COLO668 (cell line): ENCODE results near the gene TGFB1I1.
A peak's percentile ranks its signal among the peaks of the same experiment; 100 is the strongest.
"Not testable (repeated sequence)": the region's sequence is repeated elsewhere in the genome, so short reads cannot be mapped to it uniquely, and the experiment has no call there.

Experiments used
- DNase-seq: peaks from one replicate; lab custom pipeline; 2025; ENCODE audit not compliant: unreplicated experiment; lab: John Stamatoyannopoulos, UW

The TGFB1I1 gene

DNA sequence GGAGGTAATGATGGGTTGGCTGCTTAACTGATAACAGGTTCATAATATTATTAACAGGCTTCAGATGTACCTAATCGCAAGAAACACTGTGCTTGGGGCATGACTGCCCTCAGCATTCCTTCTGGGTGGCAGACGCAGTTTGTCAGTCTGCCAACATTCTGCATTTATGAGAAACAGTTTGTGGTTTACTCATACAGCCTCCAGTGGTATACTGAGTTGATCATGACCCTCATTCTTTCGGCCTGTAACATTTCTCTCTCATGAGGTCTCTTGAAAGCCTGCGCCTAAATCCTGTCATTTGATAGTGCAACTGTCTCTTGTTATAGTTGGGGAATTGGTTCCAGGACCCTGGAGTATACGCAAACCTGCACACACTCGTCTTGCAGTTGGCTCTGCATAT lies 41.2 kb downstream of the TGFB1I1 start:
- DNase-seq = no peak

- no peak for DNase-seq
These were observed 41.9 kb downstream of the TGFB1I1 start for GRCh38 chr16:31513884-31514283.

GRCh38 chr16:31517800-31518402 lies 45.9 kb downstream of the TGFB1I1 start:
- peak; percentile 15 for DNase-seq

DNA sequence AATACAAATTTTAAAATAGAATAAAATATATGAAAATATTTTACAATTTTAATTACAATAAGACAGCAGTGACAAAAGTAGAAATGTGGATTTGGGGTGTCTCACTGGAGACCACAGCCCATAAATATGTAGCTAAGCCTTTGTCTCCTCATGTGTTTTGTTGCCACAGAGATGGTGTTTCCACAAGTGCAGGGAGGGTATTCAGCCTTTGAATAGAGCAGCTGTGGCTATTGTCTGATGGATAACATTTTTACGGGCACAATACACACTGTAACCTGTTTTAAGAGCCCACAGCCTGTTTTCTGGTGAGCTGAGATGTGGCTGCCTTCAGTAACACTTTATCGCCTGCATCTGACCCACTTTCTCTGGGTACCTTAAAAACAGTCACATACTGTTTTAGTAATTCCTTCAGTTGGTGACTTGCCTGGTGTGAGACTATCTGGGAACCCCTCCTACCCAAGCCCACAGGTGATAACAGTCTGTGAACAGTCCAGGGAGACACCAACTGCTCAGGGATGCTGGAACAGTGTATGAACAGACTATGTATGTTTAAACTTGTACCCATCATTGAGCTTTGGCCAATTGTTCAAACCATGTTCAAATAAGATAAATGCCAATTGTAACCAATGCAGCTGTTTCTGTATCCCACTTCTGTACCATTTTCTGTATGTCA lies 47.9 kb downstream of the TGFB1I1 start:
- DNase-seq = peak; percentile 48

DNA sequence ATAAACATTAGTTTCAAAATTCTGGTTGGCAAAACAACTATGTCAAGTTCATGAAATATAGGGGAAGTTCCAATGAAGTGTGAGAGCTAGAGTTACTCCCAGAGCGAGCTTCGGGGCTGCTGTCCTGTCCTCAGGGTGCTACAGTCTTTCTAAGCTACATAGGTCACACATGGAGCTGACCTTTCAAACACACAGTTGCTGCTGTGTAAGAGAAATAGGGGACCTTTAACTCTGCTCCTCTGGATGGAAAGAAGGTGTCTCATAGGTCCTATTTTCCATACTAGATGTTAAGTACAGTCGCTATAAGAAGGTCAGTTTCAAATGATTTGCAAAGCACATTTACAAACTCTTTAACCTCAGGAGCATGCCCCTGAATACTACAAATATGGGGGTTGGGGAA lies 49.4 kb downstream of the TGFB1I1 start:
- no peak for DNase-seq

DNA sequence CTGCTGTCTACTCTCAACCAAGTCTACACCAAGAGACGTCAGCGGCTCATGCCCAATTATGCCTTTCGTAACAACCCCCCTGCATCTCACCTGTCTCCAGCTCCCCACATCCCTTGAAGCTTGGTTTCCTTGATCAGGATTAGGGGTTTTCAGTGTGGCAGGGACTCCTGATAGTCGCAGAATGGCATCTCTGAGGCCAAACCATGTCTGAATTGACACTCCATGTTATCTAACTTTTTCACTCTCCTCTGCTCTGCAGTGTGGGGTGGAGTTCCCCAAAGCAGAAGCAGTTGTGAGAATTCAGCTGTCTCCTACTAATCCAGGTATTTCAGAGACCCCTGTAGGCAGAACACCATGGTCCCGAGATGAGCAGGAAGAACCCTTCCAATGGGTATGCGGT lies 50.1 kb downstream of the TGFB1I1 start:
- DNase-seq = no peak

GRCh38 chr16:31523768-31524167 lies 51.8 kb downstream of the TGFB1I1 start:
- DNase-seq = not testable (repeated sequence)

- no peak for DNase-seq
These were observed 53.2 kb downstream of the TGFB1I1 start for GRCh38 chr16:31525113-31525512.
